H1 (cell line): ENCODE measurements around the gene HMG20A. TPM values are rescaled to one million over a fixed set of nuclear protein-coding genes. Genes with fewer than 3 reads are reported as not detected.
A peak's percentile ranks its signal among the peaks of the same experiment; 100 is the strongest.

Source experiments
- CTCF ChIA-PET: fragments of 300-600 bp; sonication (Branson Sonifier 250); formaldehyde crosslinking; loops from one replicate; lab custom pipeline; 2021; ENCODE audit not compliant: partially characterized antibody; lab: Charles Lee
- POLR2A ChIA-PET: fragments of 300-600 bp; sonication (Branson Sonifier 250); formaldehyde crosslinking; loops from one replicate; lab custom pipeline; 2021; ENCODE audit warnings: inconsistent platforms; ENCODE audit not compliant: partially characterized antibody; lab: Charles Lee
- DNase-seq, 2 experiments: peaks; one replicate each; pipeline versions ENCODE4 v3.0.0 to v3.0.0-alpha.2; 2010 to 2022; ENCODE audit warnings: low spot score in 2 of 2, low read depth in 1 of 2, mixed read lengths in 1 of 2
- FAIRE-seq: peaks from 2 replicates; lab custom pipeline; 2011; peaks lifted over from hg19 to GRCh38; lab: Jason Lieb, UNC
- H2AFZ ChIP-seq: 2 replicates; pipeline ENCODE4 v1.8.1; 2012; ENCODE audit warnings: low read length, inconsistent platforms
- H2AK5ac ChIP-seq: 2 replicates; pipeline ENCODE4 v1.6.1; 2013; ENCODE audit warnings: low read depth, low read length
- H2BK120ac ChIP-seq: replicated peaks from 2 replicates; pipeline ENCODE3; 2013; ENCODE audit warnings: low read depth, low read length, inconsistent platforms
- H2BK12ac ChIP-seq: 2 replicates; pipeline ENCODE4 v1.6.1; 2013; ENCODE audit warnings: low read depth, low read length
- H2BK15ac ChIP-seq: 2 replicates; pipeline ENCODE4 v1.6.1; 2013; ENCODE audit warnings: low read length
- H2BK20ac ChIP-seq: 2 replicates; pipeline ENCODE4 v1.6.1; 2013; ENCODE audit warnings: low read length
- H2BK5ac ChIP-seq: 2 replicates; pipeline ENCODE4 v1.6.1; 2013; ENCODE audit warnings: low read depth, low read length
- H3K14ac ChIP-seq: 2 replicates; pipeline ENCODE4 v1.6.1; 2013; ENCODE audit warnings: inconsistent platforms; ENCODE audit not compliant: insufficient read length
- H3K18ac ChIP-seq: 2 replicates; pipeline ENCODE4 v1.6.1; 2013; ENCODE audit warnings: low read length; ENCODE audit errors: extremely low read depth
- H3K23ac ChIP-seq: 2 replicates; pipeline ENCODE4 v1.6.1; 2013; ENCODE audit warnings: inconsistent platforms; ENCODE audit not compliant: insufficient read length
- H3K23me2 ChIP-seq: 2 replicates; pipeline ENCODE4 v1.6.1; 2013; ENCODE audit warnings: low read depth, low read length
- H3K27ac ChIP-seq: 2 replicates; pipeline ENCODE4 v1.6.1; 2011; ENCODE audit warnings: low read depth, low read length, inconsistent platforms
- H3K27me3 ChIP-seq, 4 experiments: replicated peaks in 1 of 4; 1 replicate in 1 of 4; 2 replicates in 3 of 4; pipeline versions ENCODE4 v1.6.1 to v1.8.1; 2011 to 2013; ENCODE audit warnings: low read length in 3 of 4, mild to moderate bottlenecking in 3 of 4, inconsistent platforms in 2 of 4, mixed read lengths in 2 of 4, moderate library complexity in 1 of 4; ENCODE audit not compliant: control insufficient read depth in 3 of 4, insufficient read depth in 3 of 4; ENCODE audit errors: extremely low read depth in 1 of 4
- H3K36me3 ChIP-seq, 4 experiments: 2 replicates each; pipeline versions ENCODE4 v1.6.1 to v1.8.1; 2011 to 2013; ENCODE audit warnings: mild to moderate bottlenecking in 4 of 4, low read length in 3 of 4, moderate library complexity in 2 of 4, control low read depth in 1 of 4, inconsistent platforms in 1 of 4; ENCODE audit not compliant: insufficient read depth in 4 of 4, control insufficient read depth in 2 of 4
- H3K4ac ChIP-seq: replicated peaks from 2 replicates; pipeline ENCODE3; 2013; ENCODE audit warnings: low read length, low read depth, mixed read lengths, inconsistent platforms; ENCODE audit not compliant: insufficient read length
- H3K4me1 ChIP-seq, 4 experiments: replicated peaks in 1 of 4; 1 replicate in 1 of 4; 2 replicates in 3 of 4; pipeline versions ENCODE4 v1.6.1 to v1.8.1; 2011 to 2013; ENCODE audit warnings: low read length in 3 of 4, inconsistent platforms in 2 of 4, mixed read lengths in 1 of 4; ENCODE audit not compliant: insufficient read depth in 4 of 4, control insufficient read depth in 3 of 4
- H3K4me2 ChIP-seq, 2 experiments: 2 replicates each; pipeline versions ENCODE4 v1.6.1 to v1.8.1; 2011 to 2013; ENCODE audit warnings: low read depth in 2 of 2, low read length in 2 of 2, control low read depth in 1 of 2, inconsistent platforms in 1 of 2, mild to moderate bottlenecking in 1 of 2; ENCODE audit not compliant: insufficient read depth in 1 of 2
- H3K4me3 ChIP-seq, 4 experiments: fragments of 200-600, 300-600 bp in 1 of 4; sonication (generic), shearing (Covaris generic), sonication (Bioruptor Twin) in 1 of 4; 2 replicates each; pipeline versions ENCODE4 v1.5.1 to v1.8.1; 2011 to 2016; ENCODE audit warnings: low read length in 4 of 4, low read depth in 3 of 4, control low read depth in 2 of 4, inconsistent platforms in 2 of 4, mild to moderate bottlenecking in 2 of 4, mixed read lengths in 1 of 4, moderate library complexity in 1 of 4; ENCODE audit not compliant: insufficient read depth in 2 of 4; ENCODE audit errors: extremely low read depth in 1 of 4
- H3K56ac ChIP-seq: replicated peaks from 2 replicates; pipeline ENCODE3; 2013; ENCODE audit warnings: low read depth, mild to moderate bottlenecking, mixed read lengths, low read length, inconsistent platforms; ENCODE audit not compliant: insufficient read length
- H3K79me1 ChIP-seq: 2 replicates; pipeline ENCODE4 v1.6.1; 2013; ENCODE audit warnings: low read depth, low read length, control low read depth
- H3K79me2 ChIP-seq, 2 experiments: 2 replicates each; pipeline versions ENCODE4 v1.6.1 to v1.8.1; 2012 to 2013; ENCODE audit warnings: low read length in 2 of 2, mild to moderate bottlenecking in 2 of 2, inconsistent platforms in 1 of 2; ENCODE audit not compliant: insufficient read depth in 2 of 2, control insufficient read depth in 1 of 2
- H3K9ac ChIP-seq, 4 experiments: replicated peaks in 1 of 4; 1 replicate in 1 of 4; 2 replicates in 3 of 4; pipeline versions ENCODE4 v1.6.1 to v1.8.1; 2011 to 2013; ENCODE audit warnings: low read depth in 3 of 4, low read length in 3 of 4, control low read depth in 2 of 4, mild to moderate bottlenecking in 2 of 4, moderate library complexity in 2 of 4, inconsistent platforms in 1 of 4; ENCODE audit errors: extremely low read depth in 1 of 4
- H3K9me3 ChIP-seq, 2 experiments: 2 replicates each; pipeline versions ENCODE4 v1.6.1 to v1.8.1; 2012 to 2013; ENCODE audit warnings: mild to moderate bottlenecking in 2 of 2, moderate library complexity in 2 of 2, control low read depth in 1 of 2, inconsistent platforms in 1 of 2, low read depth in 1 of 2, low read length in 1 of 2, mixed read lengths in 1 of 2; ENCODE audit not compliant: insufficient read depth in 2 of 2
- H4K20me1 ChIP-seq, 2 experiments: replicated peaks in 1 of 2; 2 replicates each; pipeline versions ENCODE3 to v1.8.1; 2011 to 2013; ENCODE audit warnings: inconsistent platforms in 2 of 2, low read length in 2 of 2, mild to moderate bottlenecking in 1 of 2; ENCODE audit not compliant: insufficient read depth in 2 of 2, control insufficient read depth in 1 of 2
- H4K5ac ChIP-seq: 2 replicates; pipeline ENCODE4 v1.6.1; 2013; ENCODE audit warnings: low read length, low read depth, mixed read lengths, inconsistent platforms; ENCODE audit not compliant: insufficient read length
- H4K8ac ChIP-seq: 2 replicates; pipeline ENCODE4 v1.8.0; 2013; ENCODE audit warnings: mild to moderate bottlenecking, moderate library complexity, low read length, inconsistent platforms; ENCODE audit not compliant: insufficient read depth; ENCODE audit errors: extremely low read depth
- H4K91ac ChIP-seq: replicated peaks from 2 replicates; pipeline ENCODE3; 2013; ENCODE audit warnings: low read length, mixed read lengths, inconsistent platforms; ENCODE audit not compliant: insufficient read length
- ATF3 ChIP-seq: IDR thresholded peaks from 2 replicates; pipeline ENCODE4 v1.6.1; 2011; ENCODE audit warnings: low read depth, mild to moderate bottlenecking, low read length; ENCODE audit not compliant: insufficient read depth
- EGR1 ChIP-seq: IDR thresholded peaks from 2 replicates; pipeline ENCODE4 v1.6.1; 2011; ENCODE audit warnings: low read depth, low read length, borderline replicate concordance
- EP300 ChIP-seq, 2 experiments: IDR thresholded peaks; 1 replicate in 1 of 2; 2 replicates in 1 of 2; pipeline ENCODE4 v1.6.1; 2011 to 2012; ENCODE audit warnings: low read depth in 2 of 2, low read length in 2 of 2, mild to moderate bottlenecking in 2 of 2, borderline replicate concordance in 1 of 2, inconsistent platforms in 1 of 2, moderate library complexity in 1 of 2
- FOSL1 ChIP-seq: IDR thresholded peaks from 2 replicates; pipeline ENCODE4 v1.6.1; 2011; ENCODE audit warnings: mild to moderate bottlenecking, low read depth, low read length, moderate library complexity; ENCODE audit not compliant: insufficient read depth
- KDM5A ChIP-seq: fragments of 200-600 bp; IDR thresholded peaks from 2 replicates; pipeline ENCODE4 v1.7.1; 2012; ENCODE audit warnings: mild to moderate bottlenecking, low read length, inconsistent platforms, mixed read lengths
- MAX ChIP-seq: IDR thresholded peaks from 2 replicates; pipeline ENCODE4 v1.6.1; 2012; ENCODE audit warnings: inconsistent platforms
- NRF1 ChIP-seq: IDR thresholded peaks from 2 replicates; pipeline ENCODE4 v1.6.1; 2011; ENCODE audit warnings: mild to moderate bottlenecking, low read depth, low read length, improper control_type of control experiment
- RBBP5 ChIP-seq: IDR thresholded peaks from 2 replicates; pipeline ENCODE4 v1.7.1; 2012; ENCODE audit warnings: low read depth, mild to moderate bottlenecking, inconsistent platforms, low read length, moderate library complexity, borderline replicate concordance
- SP2 ChIP-seq: IDR thresholded peaks from 2 replicates; pipeline ENCODE4 v1.6.1; 2012; ENCODE audit warnings: mild to moderate bottlenecking, low read length, inconsistent platforms
- TBP ChIP-seq: IDR thresholded peaks from 2 replicates; pipeline ENCODE4 v1.6.1; 2011; ENCODE audit warnings: low read depth, low read length, improper control_type of control experiment
- WGBS, 2 experiments: shearing (Covaris generic) in 1 of 2; methylation state at CpG; one replicate each; pipeline versions ENCODE4 v1.1.6 to v1.1.7; 2013 to 2015; ENCODE audit warnings: low lambda C conversion rate in 2 of 2, mixed read lengths in 2 of 2, inconsistent platforms in 1 of 2, low coverage in 1 of 2, missing lambda C conversion rate in 1 of 2; ENCODE audit not compliant: insufficient replicate concordance in 2 of 2, insufficient coverage in 1 of 2, insufficient read length in 1 of 2; ENCODE audit errors: extremely low coverage in 1 of 2, missing lambda C conversion rate in 1 of 2; 5-methylcytosine and 5-hydroxymethylcytosine counted together
- polyA plus RNA-seq, 7 experiments: library from polyadenylated mRNA; depleted of rRNA in 3 of 7; stranded (reverse) in 5 of 7; unstranded in 2 of 7; fragments of >200 nt in 5 of 7; fragments of 200-250 nt in 2 of 7; gene quantifications; 1 replicate in 5 of 7; 2 replicates in 1 of 7; 4 replicates in 1 of 7; pipeline versions ENCODE4 v1.2.1 to v1.2.3, GENCODE V29; 2011 to 2013; ENCODE audit warnings: missing spikeins in 2 of 7, mixed read lengths in 2 of 7
- total RNA-seq: library from RNA; stranded (reverse); fragmentation: NEBNext Ultra II Directional; extraction: Animal tissue kit (Norgen Biotek cat#: 25700); gene quantifications from 2 replicates; pipeline ENCODE4 v1.2.1, GENCODE V29; 2021

HMG20A gene
- total and polyA plus RNA-seq, 2 of the 8 experiments (the other 6 are each of a cell fraction or from before 2014, with no cell fraction given) = 52.1 to 59.7 TPM

- Histone ChIP-seq H3K4me3 (no peak overlapping the region), H2AK5ac (no peak overlapping the region), H3K79me2 (no peaks in the 10 kb centered on the region), H3K4me1 (peaks cover 11 to 30% (median 24%) of the 10 kb centered on the region in 4 experiments), H3K9ac (no peak overlapping the region), H3K79me1 (no peaks in the 10 kb centered on the region), H3K4me2 (no peak overlapping the region), H4K8ac (no peak overlapping the region; the same call in 1 of the 2 replicates), H2BK5ac (peak overlapping the region; percentile 20; the same call in 1 of the 2 replicates), H3K56ac (no peak overlapping the region), H2BK12ac (peak overlapping the region; percentile 89; the same call in 1 of the 2 replicates), H2BK20ac (peak overlapping the region; percentile 92), H3K23me2 (no peaks in the 10 kb centered on the region; the same call in 1 of the 2 replicates), H2BK15ac (peak overlapping the region; percentile 10), H3K23ac (no peak overlapping the region), H4K91ac (peak overlapping the region; percentile 91), H3K27ac (no peak overlapping the region), H3K18ac (no peak overlapping the region), H4K5ac (no peak overlapping the region), H3K9me3 (no peaks in the 10 kb centered on the region), H3K27me3 (no peaks in the 10 kb centered on the region), H3K14ac (no peak overlapping the region), H3K36me3 (no peaks in the 10 kb centered on the region), H2BK120ac (no peak overlapping the region), H3K4ac (peak overlapping the region; percentile 70), H4K20me1 (no peaks in the 10 kb centered on the region), H2AFZ (no peak overlapping the region)
- CTCF ChIA-PET = interaction anchor here (0.5 to 7.7 kb wide), 6 partner anchors 8 to 392 kb away, joined by 3 to 72 read pairs (median 4); no protein-coding TSS in a partner anchor
- 83% methylated on average over 4 of the region's 4 CpGs; no CpG with 5 or more reads in 1 of the 2 experiments for WGBS, 2 experiments
- POLR2A ChIA-PET = interaction anchor here (1.8 kb wide), 1 partner anchor 8 kb away, joined by 6 read pairs; no protein-coding TSS in a partner anchor
- FAIRE-seq = no peak
- no peak for TF ChIP-seq FOSL1
- TF ChIP-seq TBP = no peak
- no peak for TF ChIP-seq NRF1
- no peak for TF ChIP-seq EGR1
- TF ChIP-seq KDM5A = no peak
- no peak for TF ChIP-seq EP300 (IDR thresholded peaks at IDR 0.05; ENCODE audit: borderline replicate concordance in 1 of 2, low read depth in 2 of 2, low read length in 2 of 2)
- TF ChIP-seq MAX = no peak
- no peak for TF ChIP-seq RBBP5
- TF ChIP-seq SP2 = no peak
- no peak for TF ChIP-seq ATF3
- DNase-seq = no peak
Measured at GRCh38 chr15:77505556-77505955, 84.9 kb downstream of the HMG20A start.
